ENCODE measurements around the gene DDB1. TPM values are rescaled to one million over a fixed set of nuclear protein-coding genes. Genes with fewer than 3 reads are reported as not detected.

DDB1 gene
- total and polyA plus RNA-seq, 10 of the 15 experiments (the other 5 are each of a cell fraction or from before 2014, with no cell fraction given): 136 to 272 (median 216) TPM

GRCh38 chr11:61375761-61376108 lies 42.8 kb upstream of the DDB1 start (continued):
- TF ChIP-seq ATF2 (IDR thresholded peaks at IDR 0.05; ENCODE audit: low read length) (no peak), CUX1 (IDR thresholded peaks at IDR 0.05; ENCODE audit: insufficient replicate concordance, low read depth, low read length) (no peak), CHD2 (IDR thresholded peaks at IDR 0.05; ENCODE audit: borderline replicate concordance, low read depth, low read length) (no peak), MAX (IDR thresholded peaks at IDR 0.05; ENCODE audit: low read depth, low read length) (no peak)

Measured in GM12878 (cell line).